Endothelial cell of umbilical vein (primary cell): ENCODE results near the gene EME2. TPM values are rescaled to one million over a fixed set of nuclear protein-coding genes. Genes with fewer than 3 reads are reported as not detected.

Experiments used
- BruUV-seq: library from RNA; stranded (reverse); fragments of 400-500 nt; replicated peaks from 2 replicates; lab custom pipeline; 2021; lab: Mats Ljungman, UMichigan
- CTCF ChIA-PET: fragments of 300-600, 350-600 bp; sonication (Branson Sonifier 250); formaldehyde crosslinking; loops from one replicate; lab custom pipeline; 2021; ENCODE audit warnings: antibody characterized with exemption, inconsistent platforms; lab: Charles Lee
- POLR2A ChIA-PET: fragments of 300-600, 350-600 bp; sonication (Branson Sonifier 250); formaldehyde crosslinking; loops from one replicate; lab custom pipeline; 2021; ENCODE audit warnings: antibody characterized with exemption, inconsistent platforms; lab: Charles Lee
- DNase-seq: peaks from one replicate; pipeline ENCODE4 v3.0.0-alpha.2; 2011; ENCODE audit warnings: low read depth, low spot score
- FAIRE-seq: peaks from 2 replicates; lab custom pipeline; 2011; peaks lifted over from hg19 to GRCh38; lab: Jason Lieb, UNC
- H2AFZ ChIP-seq: 2 replicates; pipeline ENCODE4 v1.6.0; 2012; ENCODE audit warnings: low read depth, low read length, control low read depth, inconsistent platforms
- H3K27ac ChIP-seq: 2 replicates; pipeline ENCODE4 v1.5.1; 2011; ENCODE audit warnings: low read depth, mild to moderate bottlenecking, control low read depth, low read length, moderate library complexity; ENCODE audit not compliant: insufficient read depth
- H3K27me3 ChIP-seq, 2 experiments: 2 replicates each; pipeline versions ENCODE4 v1.6.0 to v1.6.1; 2011; ENCODE audit warnings: low read length in 2 of 2, mixed read lengths in 1 of 2; ENCODE audit not compliant: control insufficient read depth in 2 of 2, insufficient read depth in 2 of 2
- H3K36me3 ChIP-seq, 2 experiments: 2 replicates in 1 of 2; 3 replicates in 1 of 2; pipeline ENCODE4 v1.5.1; 2011; ENCODE audit warnings: low read length in 2 of 2, mild to moderate bottlenecking in 1 of 2, moderate library complexity in 1 of 2; ENCODE audit not compliant: control insufficient read depth in 2 of 2, insufficient read depth in 2 of 2; ENCODE audit errors: extremely low read depth in 1 of 2
- H3K4me1 ChIP-seq: 3 replicates; pipeline ENCODE4 v1.5.1; 2011; ENCODE audit warnings: mild to moderate bottlenecking, low read length; ENCODE audit not compliant: control insufficient read depth, insufficient read depth; ENCODE audit errors: extremely low read depth
- H3K4me2 ChIP-seq: 2 replicates; pipeline ENCODE4 v1.6.1; 2011; ENCODE audit warnings: low read length, control low read depth, mixed read lengths; ENCODE audit not compliant: insufficient read depth
- H3K4me3 ChIP-seq, 3 experiments: fragments of 200-600 bp in 1 of 3; sonication (generic), shearing (Covaris generic) in 1 of 3; replicated peaks in 1 of 3; 2 replicates each; pipeline ENCODE4 v1.5.1; 2011 to 2016; ENCODE audit warnings: control low read depth in 3 of 3, low read length in 3 of 3, mild to moderate bottlenecking in 2 of 3, inconsistent platforms in 1 of 3, low read depth in 1 of 3, moderate library complexity in 1 of 3; ENCODE audit not compliant: insufficient read depth in 1 of 3
- H3K79me2 ChIP-seq: 2 replicates; pipeline ENCODE4 v1.6.0; 2012; ENCODE audit warnings: low read length, inconsistent platforms; ENCODE audit not compliant: control insufficient read depth, insufficient read depth
- H3K9ac ChIP-seq: replicated peaks from 2 replicates; pipeline ENCODE3; 2011; ENCODE audit warnings: low read length, control low read depth; ENCODE audit not compliant: insufficient read depth; ENCODE audit errors: extremely low read depth
- H3K9me1 ChIP-seq: replicated peaks from 3 replicates; pipeline ENCODE4 v1.6.0; 2011; ENCODE audit warnings: mild to moderate bottlenecking, low read length; ENCODE audit not compliant: control insufficient read depth, insufficient read depth; ENCODE audit errors: extremely low read depth
- H3K9me3 ChIP-seq: replicated peaks from 2 replicates; pipeline ENCODE4 v1.5.1; 2012; ENCODE audit warnings: low read length, inconsistent platforms; ENCODE audit not compliant: control insufficient read depth, insufficient read depth
- H4K20me1 ChIP-seq: replicated peaks from 2 replicates; pipeline ENCODE3; 2011; ENCODE audit warnings: mild to moderate bottlenecking, low read length; ENCODE audit not compliant: control insufficient read depth, insufficient read depth; ENCODE audit errors: extremely low read depth
- CTCF ChIP-seq, 2 donors: IDR thresholded peaks; 1 replicate in 1 of 2; 2 replicates in 1 of 2; pipeline ENCODE4 v1.5.1; 2011; ENCODE audit warnings: low read length in 2 of 2, mild to moderate bottlenecking in 2 of 2, moderate library complexity in 2 of 2, control low read depth in 1 of 2, inconsistent platforms in 1 of 2, low read depth in 1 of 2; ENCODE audit not compliant: insufficient read depth in 1 of 2; ENCODE audit errors: extremely low read depth in 1 of 2
- EZH2 ChIP-seq: IDR thresholded peaks from 2 replicates; pipeline ENCODE4 v1.6.1; 2012; ENCODE audit warnings: borderline replicate concordance, low read depth, mild to moderate bottlenecking, moderate library complexity, low read length, inconsistent platforms; ENCODE audit not compliant: severe bottlenecking
- FOS ChIP-seq: IDR thresholded peaks from 2 replicates; pipeline ENCODE4 v1.6.1; 2011; ENCODE audit warnings: mild to moderate bottlenecking, low read length, moderate library complexity, borderline replicate concordance; ENCODE audit not compliant: insufficient read depth
- GATA2 ChIP-seq: IDR thresholded peaks from 2 replicates; pipeline ENCODE4 v1.7.0; 2011; ENCODE audit warnings: low read depth, mild to moderate bottlenecking, moderate library complexity, mixed read lengths, low read length; ENCODE audit not compliant: insufficient read length, insufficient read depth
- JUN ChIP-seq: IDR thresholded peaks from 2 replicates; pipeline ENCODE4 v1.6.1; 2011; ENCODE audit warnings: borderline replicate concordance, low read depth; ENCODE audit not compliant: insufficient read length, insufficient read depth
- MAX ChIP-seq: IDR thresholded peaks from 2 replicates; pipeline ENCODE4 v1.6.1; 2011; ENCODE audit not compliant: insufficient read depth, insufficient read length
- MYC ChIP-seq: IDR thresholded peaks from one replicate; pipeline ENCODE4 v1.6.1; 2011; ENCODE audit warnings: mild to moderate bottlenecking, low read depth, low read length
- POLR2A ChIP-seq: IDR thresholded peaks from 2 replicates; pipeline ENCODE4 v1.6.1; 2012; ENCODE audit warnings: low read depth, mild to moderate bottlenecking, control low read depth, low read length
- POLR2AphosphoS5 ChIP-seq: IDR thresholded peaks from 2 replicates; pipeline ENCODE4 v1.6.1; 2012; ENCODE audit warnings: low read depth, mild to moderate bottlenecking, control low read depth, low read length, moderate library complexity; ENCODE audit not compliant: insufficient read depth
- dilution Hi-C: fragments of 300-500 bp; cut with MboI; formaldehyde crosslinking; loops from one replicate; pipeline ENCODE4 v1.15.0; 2019; ENCODE audit warnings: low sequenced_read_pairs; ENCODE audit not compliant: extremely low pct_ligation_motif_present
- intact Hi-C: fragments of 100-400 bp; cut with micrococcal nuclease; formaldehyde crosslinking; loops from one replicate; pipeline ENCODE4 v1.10.0; 2022
- polyA plus RNA-seq, 4 experiments: library from polyadenylated mRNA; depleted of rRNA in 3 of 4; stranded (reverse) in 3 of 4; unstranded in 1 of 4; fragments of >200 nt; gene quantifications; 2 replicates each; pipeline versions ENCODE4 v1.2.1 to v1.2.3, GENCODE V29; 2011 to 2012; ENCODE audit warnings: missing spikeins in 1 of 4
- total RNA-seq: library from RNA; stranded (reverse); gene quantifications from 2 replicates; pipeline ENCODE4 v1.2.3, GENCODE V29; 2021

The EME2 gene
- total and polyA plus RNA-seq, 2 donors (not counting 3 experiments of a cell fraction or from before 2014, with no cell fraction given), result 9.7 to 21.4 TPM

GRCh38 chr16:1767116-1767994 lies 5.3 kb upstream of the EME2 start:
- BruUV-seq, result no TSS peak

More at GRCh38 chr16:1767116-1767994, 5.3 kb upstream of the EME2 start:
- Histone ChIP-seq H3K4me2 (no peak overlapping the region), H3K4me1 (peaks cover 11% of the 10 kb centered on the region), H3K4me3 (no peak overlapping the region), H3K79me2 (peaks cover 5% of the 10 kb centered on the region), H3K27ac (no peak overlapping the region), H3K9me3 (no peaks in the 10 kb centered on the region), H4K20me1 (no peaks in the 10 kb centered on the region), H3K9ac (no peak overlapping the region), H3K36me3 (peaks cover 4 to 44% of the 10 kb centered on the region in 2 experiments), H3K9me1 (no peaks in the 10 kb centered on the region), H3K27me3 (no peaks in the 10 kb centered on the region), H2AFZ (no peak overlapping the region)
- POLR2A ChIA-PET, result no interaction called here
- dilution Hi-C loops (no loop called here), intact Hi-C loops (no loop called here)
- CTCF ChIA-PET, result no interaction called here
- DNase-seq (no peak), FAIRE-seq (no peak)
- TF ChIP-seq POLR2A (no peak), POLR2AphosphoS5 (no peak), JUN (no peak), EZH2 (no peak), CTCF (IDR thresholded peaks at IDR 0.05; ENCODE audit: extremely low read depth in 1 of 2, insufficient read depth in 1 of 2, low read depth in 1 of 2, low read length in 2 of 2) (no peak), MYC (no peak), FOS (no peak), MAX (no peak), GATA2 (no peak)
